ENCODE results near the gene CCDC178.

DNA sequence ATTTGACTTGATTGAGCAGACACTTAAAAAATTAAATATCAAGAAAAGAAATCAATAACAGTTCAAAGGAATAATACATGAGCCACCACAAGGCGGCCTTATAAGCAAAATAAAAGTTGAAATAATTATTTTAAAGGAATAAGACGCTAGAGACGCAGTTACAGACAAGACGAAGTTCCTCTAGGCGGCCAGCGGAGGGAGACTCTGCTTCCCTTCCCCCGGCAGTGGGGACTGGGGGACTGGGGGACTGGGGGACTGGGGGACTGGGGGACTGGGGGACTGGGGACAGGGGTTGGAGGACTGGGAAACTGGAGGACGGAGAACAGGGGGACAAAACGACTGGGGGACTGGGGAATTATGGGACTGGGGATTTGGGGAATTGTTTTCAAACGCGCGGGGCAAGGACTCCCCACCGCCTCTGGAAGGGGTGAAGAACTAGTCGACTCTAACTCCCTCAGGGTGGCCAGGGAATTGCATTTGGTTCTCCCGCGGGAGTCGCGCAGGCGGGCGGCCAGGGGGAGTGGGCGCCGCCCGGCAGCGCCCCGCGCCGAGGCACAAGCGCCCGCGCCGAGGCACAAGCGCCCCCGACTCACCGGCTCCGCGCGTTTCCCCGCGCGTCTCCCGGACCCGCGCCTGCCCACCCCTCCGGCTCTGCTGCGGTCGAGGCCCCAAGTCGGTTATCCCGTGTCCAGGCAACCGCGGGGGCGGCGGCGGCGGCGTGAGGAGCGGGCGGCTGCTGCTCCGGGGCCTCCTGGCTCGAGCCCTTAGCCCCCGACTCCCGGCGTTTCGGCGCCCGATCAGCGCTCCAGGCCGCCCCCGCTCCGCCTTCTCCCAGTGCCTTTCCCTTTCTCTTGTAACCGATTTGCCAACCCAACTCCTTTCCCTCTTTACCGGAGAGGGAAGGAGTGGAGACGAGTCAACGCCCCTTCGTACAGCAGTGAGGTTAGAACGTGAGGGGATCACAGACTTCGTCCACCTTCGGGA, at the start of gene CCDC178:
- TF ChIP-seq POLR2AphosphoS5 (IDR thresholded peaks at IDR 0.05; ENCODE audit: low read depth, low read length): no peak
- TF ChIP-seq TAF1 (IDR thresholded peaks at IDR 0.05; ENCODE audit: borderline replicate concordance, insufficient read depth, low read length): no peak
